K562 (cell line): ENCODE data around the gene CEND1. TPM values are rescaled to one million over a fixed set of nuclear protein-coding genes. Genes with fewer than 3 reads are reported as not detected.

Source experiments
- ATAC-seq: fragments of 200-7000 bp; cut with Tn5 transposase; 3 replicates; pipeline ENCODE4 v1.9.1; 2020; ENCODE audit warnings: moderate library complexity
- BruUV-seq: library from RNA; stranded (reverse); fragments of 400-500 nt; replicated peaks from 2 replicates; lab custom pipeline; 2021; lab: Mats Ljungman, UMichigan
- CTCF ChIA-PET: fragments of 300-600 bp; formaldehyde crosslinking; extraction: SDS; loops from one replicate; lab custom pipeline; 2021; ENCODE audit warnings: low intra/inter-chr PET ratio; lab: Yijun Ruan, JAX
- POLR2A ChIA-PET: fragments of 300-600, 350-650 bp; sonication (Branson Sonifier 250); formaldehyde crosslinking; extraction: SDS; loops from one replicate; lab custom pipeline; 2021; ENCODE audit warnings: antibody characterized with exemption, inconsistent platforms; lab: Yijun Ruan, JAX
- DNase-seq, 4 experiments: peaks; one replicate each; pipeline versions ENCODE4 v3.0.0 to v3.0.0-alpha.2; 2011 to 2018; ENCODE audit warnings: low spot score in 3 of 4, mixed read lengths in 3 of 4; ENCODE audit errors: extremely low read depth in 1 of 4
- FAIRE-seq: peaks from 2 replicates; lab custom pipeline; 2011; peaks lifted over from hg19 to GRCh38; lab: Jason Lieb, UNC
- H2AFZ ChIP-seq: 2 replicates; pipeline ENCODE4 v1.6.0; 2011; ENCODE audit warnings: low read depth, low read length, control low read depth, inconsistent platforms
- H3K27ac ChIP-seq: fragments of 200-600 bp; 3 replicates; pipeline ENCODE4 v1.8.0; 2011; ENCODE audit warnings: low read depth, mild to moderate bottlenecking, control low read depth, inconsistent platforms, low read length, moderate library complexity, mixed read lengths; ENCODE audit errors: extremely low read depth
- H3K27me3 ChIP-seq, 2 experiments: fragments of 300-600 bp in 1 of 2; 2 replicates in 1 of 2; 3 replicates in 1 of 2; pipeline versions ENCODE4 v1.6.0 to v1.8.0; 2011; ENCODE audit warnings: inconsistent platforms in 2 of 2, low read length in 2 of 2, mild to moderate bottlenecking in 1 of 2, mixed read lengths in 1 of 2, moderate library complexity in 1 of 2; ENCODE audit not compliant: control insufficient read depth in 2 of 2, insufficient read depth in 2 of 2
- H3K36me3 ChIP-seq: fragments of 300-600 bp; 3 replicates; pipeline ENCODE4 v1.8.0; 2011; ENCODE audit warnings: mild to moderate bottlenecking, low read length, inconsistent platforms; ENCODE audit not compliant: control insufficient read depth, insufficient read depth
- H3K4me1 ChIP-seq, 2 experiments: fragments of 200-600 bp in 1 of 2; replicated peaks in 1 of 2; 2 replicates in 1 of 2; 3 replicates in 1 of 2; pipeline versions ENCODE4 v1.5.1 to v1.8.0; 2011; ENCODE audit warnings: inconsistent platforms in 2 of 2, low read length in 2 of 2, mild to moderate bottlenecking in 1 of 2, mixed read lengths in 1 of 2, moderate library complexity in 1 of 2; ENCODE audit not compliant: control insufficient read depth in 2 of 2, insufficient read depth in 2 of 2
- H3K4me2 ChIP-seq: 2 replicates; pipeline ENCODE4 v1.6.1; 2011; ENCODE audit warnings: low read length, control low read depth, inconsistent platforms, mixed read lengths; ENCODE audit not compliant: insufficient read depth
- H3K4me3 ChIP-seq: fragments of 200-600 bp; sonication (generic), shearing (Covaris generic); 2 replicates; pipeline ENCODE4 v1.5.1; 2016; ENCODE audit warnings: control low read depth, inconsistent platforms
- H3K79me2 ChIP-seq: fragments of 200-600 bp; 3 replicates; pipeline ENCODE4 v1.8.0; 2011; ENCODE audit warnings: low read length, inconsistent platforms; ENCODE audit not compliant: control insufficient read depth, insufficient read depth
- H3K9ac ChIP-seq, 2 experiments: 2 replicates each; pipeline versions ENCODE4 v1.6.0 to v1.6.1; 2011; ENCODE audit warnings: low read depth in 2 of 2, low read length in 2 of 2, control low read depth in 1 of 2, inconsistent platforms in 1 of 2, mild to moderate bottlenecking in 1 of 2, mixed read lengths in 1 of 2; ENCODE audit not compliant: insufficient read depth in 1 of 2
- H3K9me1 ChIP-seq: one replicate; pipeline ENCODE4 v1.6.0; 2011; ENCODE audit warnings: inconsistent platforms, mild to moderate bottlenecking, low read length, moderate library complexity; ENCODE audit not compliant: control insufficient read depth, insufficient read depth
- H3K9me3 ChIP-seq: replicated peaks from 2 replicates; pipeline ENCODE4 v1.5.1; 2011; ENCODE audit warnings: low read depth, low read length, inconsistent platforms; ENCODE audit not compliant: control insufficient read depth, insufficient read depth
- H4K20me1 ChIP-seq: replicated peaks from 2 replicates; pipeline ENCODE4 v1.6.1; 2011; ENCODE audit warnings: low read length, inconsistent platforms, mixed read lengths; ENCODE audit not compliant: control insufficient read depth, insufficient read depth
- E2F6 ChIP-seq, 2 experiments: IDR thresholded peaks; 2 replicates each; pipeline ENCODE4 v1.6.1; 2011; ENCODE audit warnings: borderline replicate concordance in 1 of 2, control low read depth in 1 of 2, low read depth in 1 of 2, low read length in 1 of 2, mild to moderate bottlenecking in 1 of 2, mixed read lengths in 1 of 2, moderate library complexity in 1 of 2; ENCODE audit not compliant: insufficient read depth in 1 of 2, insufficient read length in 1 of 2, poor library complexity in 1 of 2, severe bottlenecking in 1 of 2; ENCODE audit errors: extremely low read depth in 1 of 2
- ELF1 ChIP-seq: fragments of 200-800 bp; sonication (Bioruptor generic); IDR thresholded peaks from 2 replicates; pipeline ENCODE4 v1.6.1; 2016; ENCODE audit warnings: missing genetic modification characterization, missing compliant biosample characterization
- HNRNPL ChIP-seq: fragments of 200-400 bp; formaldehyde crosslinking; IDR thresholded peaks from 2 replicates; pipeline ENCODE4 v1.6.1; 2017; ENCODE audit warnings: low read depth, mild to moderate bottlenecking, low read length
- TCF3 ChIP-seq: sonication (generic); formaldehyde crosslinking; IDR thresholded peaks from 2 replicates; pipeline ENCODE4 v1.4.0; 2020; ENCODE audit warnings: mild to moderate bottlenecking, missing genetic modification reagents
- ZBTB33 ChIP-seq: sonication (generic); formaldehyde crosslinking; IDR thresholded peaks from 2 replicates; pipeline ENCODE4 v1.8.1; 2023; ENCODE audit warnings: mild to moderate bottlenecking, missing genetic modification reagents
- ZC3H4 ChIP-seq: sonication (generic); formaldehyde crosslinking; IDR thresholded peaks from 2 replicates; pipeline ENCODE4 v1.9.0; 2021; ENCODE audit warnings: missing genetic modification reagents, borderline replicate concordance
- ZNF239 ChIP-seq: fragments of 250-450 bp; sonication (Bioruptor Pico); IDR thresholded peaks from 2 replicates; pipeline ENCODE4 v1.4.0; 2020; ENCODE audit warnings: mild to moderate bottlenecking
- ZNF253 ChIP-seq: fragments of 250-450 bp; sonication (Bioruptor Pico); conservative IDR thresholded peaks from 2 replicates; pipeline ENCODE4 v1.6.1; 2021; ENCODE audit warnings: mild to moderate bottlenecking
- WGBS: fragments of 100-300 bp; shearing (Covaris generic); methylation state at CpG from one replicate; pipeline ENCODE4 v1.1.6; 2016; ENCODE audit warnings: low coverage, mixed read lengths; ENCODE audit not compliant: insufficient coverage; ENCODE audit errors: missing lambda C conversion rate; 5-methylcytosine and 5-hydroxymethylcytosine counted together
- in situ Hi-C: fragments of 300-500 bp; cut with MboI; formaldehyde crosslinking; loops from 4 replicates; pipeline ENCODE4 v1.15.0; 2018; ENCODE audit warnings: inconsistent platforms, mixed read lengths
- intact Hi-C: fragments of 100-400 bp; cut with micrococcal nuclease; formaldehyde crosslinking; loops from 2 replicates; pipeline ENCODE4 v1.14.2; 2022
- polyA plus RNA-seq, 8 experiments: library from polyadenylated mRNA; depleted of rRNA in 4 of 8; stranded (reverse) in 5 of 8; unstranded in 3 of 8; fragments of >200 nt; fragmentation: Nextera tagmentation in 2 of 8; fragmentation: Illumina TruSeq in 1 of 8; extraction: Ambion mirVana in 2 of 8; extraction: Trizol in 1 of 8; gene quantifications; 2 replicates each; pipeline versions ENCODE4 v1.2.1 to v1.2.3, GENCODE V29; 2011 to 2014; ENCODE audit warnings: inconsistent platforms in 1 of 8, missing spikeins in 1 of 8
- total RNA-seq, 7 experiments: library from RNA; depleted of rRNA in 6 of 7; stranded (reverse); fragments of >200 nt in 6 of 7; fragmentation: Illumina TruSeq in 2 of 7; extraction: Trizol in 2 of 7; gene quantifications; 2 replicates each; pipeline versions ENCODE4 v1.2.1 to v1.2.3, GENCODE V29; 2011 to 2021; ENCODE audit warnings: low replicate concordance in 1 of 7

The CEND1 gene
- total and polyA plus RNA-seq, 9 of the 15 experiments (the other 6 are each of a cell fraction or from before 2014, with no cell fraction given): 0.13 to 0.18 (median 0.16) TPM; not detected in 6

GRCh38 chr11:838441-839279 lies 48.8 kb upstream of the CEND1 start:
- in situ Hi-C loops: no loop called here
- DNase-seq: peak in 2 of 4 experiments; percentile 68 to 77
- peaks cover 65% of the 10 kb centered on the region; the same call in 2 of the 3 replicates for H3K36me3 ChIP-seq
- peak; percentile 38 for ATAC-seq
- no peaks in the 10 kb centered on the region for H3K27me3 ChIP-seq
- CTCF ChIA-PET: no interaction called here
- peaks cover 7% of the 10 kb centered on the region for H4K20me1 ChIP-seq
- H3K4me2 ChIP-seq: no peak overlapping the region
- peaks cover 4% of the 10 kb centered on the region for H3K9me1 ChIP-seq
- peaks cover 77% of the 10 kb centered on the region for H3K79me2 ChIP-seq
- intact Hi-C loops: no loop called here
- H3K4me1 ChIP-seq: peaks cover 31 to 82% of the 10 kb centered on the region in 2 experiments
- H3K9ac ChIP-seq: peak overlapping the region; percentile 25 to 81; a peak in 2 of 4 replicates
- no peak overlapping the region for H2AFZ ChIP-seq
- H3K9me3 ChIP-seq: no peaks in the 10 kb centered on the region
- no TSS peak for BruUV-seq
- POLR2A ChIA-PET: interaction anchor here (0.6 to 5.2 kb wide), 4 partner anchors 11 to 24 kb away, joined by 3 to 36 read pairs (median 4); partner anchors contain the start of genes CRACR2B and PNPLA2
- 53% methylated on average over 13 of the region's 17 CpGs for WGBS
- FAIRE-seq: peak; percentile 52
- H3K4me3 ChIP-seq: no peak overlapping the region
- peak overlapping the region; percentile 69 for H3K27ac ChIP-seq
- TF ChIP-seq HNRNPL (no peak), E2F6 (IDR thresholded peaks at IDR 0.05; ENCODE audit: borderline replicate concordance in 1 of 2, extremely low read depth in 1 of 2, insufficient read depth in 1 of 2, insufficient read length in 1 of 2, low read depth in 1 of 2, low read length in 1 of 2, poor library complexity in 1 of 2, severe bottlenecking in 1 of 2) (peak; percentile 63 to 87), ZBTB33 (CRISPR knock-in tag) (peak; percentile 96), ELF1 (tag) (no peak), ZNF239 (no peak), TCF3 (CRISPR knock-in tag) (0 out of 2 replicates have a peak, but pooled peaks have one; percentile 9), ZNF253 (no peak), ZC3H4 (CRISPR knock-in tag) (peak; percentile 40; the same call in 1 of the 2 replicates)
